GM19463 (cell line): ENCODE measurements around the gene PARD3B.

Source experiments
- ATAC-seq: cut with Tn5 transposase; IDR thresholded peaks from one replicate; pipeline ENCODE4 v1.9.1; 2021; ENCODE audit warnings: mild to moderate bottlenecking, moderate library complexity; ENCODE audit not compliant: unreplicated experiment

PARD3B gene

DNA sequence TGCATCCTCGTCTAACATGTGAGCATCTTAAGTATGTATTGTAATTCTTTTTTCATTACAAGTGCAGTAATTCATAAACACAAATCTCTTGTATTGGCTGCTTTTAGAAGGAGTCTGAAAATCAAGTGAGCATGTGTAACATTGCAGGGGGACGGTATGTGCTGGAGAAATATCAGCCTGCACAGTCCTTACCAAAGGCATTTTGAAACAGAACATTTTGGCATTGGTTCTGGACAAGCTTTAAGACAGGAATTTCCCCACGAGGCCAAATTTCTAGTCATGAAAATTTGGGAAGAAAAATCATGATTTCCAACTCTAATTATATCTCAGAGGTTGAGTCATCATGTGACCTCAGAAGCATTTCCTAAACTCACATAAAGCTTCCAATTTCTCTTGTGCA, 1112.3 kb downstream of the PARD3B start:
- ATAC-seq = no peak

DNA sequence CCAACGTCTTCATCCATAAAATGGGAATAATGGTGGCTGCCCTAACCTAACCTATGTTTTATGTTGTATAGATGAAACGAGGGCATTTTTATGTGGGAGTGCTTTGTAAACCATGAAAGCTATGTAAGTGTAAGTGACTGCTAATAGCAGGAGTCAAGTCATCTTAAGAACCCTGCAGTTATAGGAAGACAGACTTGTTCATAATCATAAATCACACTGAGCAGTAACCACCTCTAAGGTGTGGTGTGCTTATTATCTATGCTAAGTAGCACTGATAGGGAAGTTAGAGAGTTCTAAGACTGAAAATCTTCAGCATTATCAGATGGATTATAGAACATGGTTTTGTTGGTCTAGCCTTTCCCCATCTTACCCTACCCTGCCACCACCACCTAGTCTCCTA, 1112.8 kb downstream of the PARD3B start:
- no peak for ATAC-seq

DNA sequence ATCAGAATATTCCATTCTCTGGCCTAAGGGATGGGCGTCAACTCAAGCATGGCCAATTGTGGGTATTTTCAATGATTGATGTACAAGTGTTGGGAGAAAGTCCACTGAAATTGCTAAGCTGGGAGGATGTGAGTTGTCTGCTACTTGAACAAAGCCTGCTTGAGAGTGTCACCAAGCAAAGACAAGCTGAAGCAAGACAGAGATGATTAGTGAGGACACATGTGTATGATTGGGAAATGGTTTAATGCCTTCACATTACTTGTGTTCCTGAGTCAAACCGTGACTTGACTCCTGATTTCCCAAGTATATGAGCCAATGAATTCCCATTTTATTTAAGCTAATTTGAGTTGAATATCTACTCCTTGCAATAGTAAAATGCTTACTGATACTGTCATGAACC, 1113.3 kb downstream of the PARD3B start:
- no peak for ATAC-seq

DNA sequence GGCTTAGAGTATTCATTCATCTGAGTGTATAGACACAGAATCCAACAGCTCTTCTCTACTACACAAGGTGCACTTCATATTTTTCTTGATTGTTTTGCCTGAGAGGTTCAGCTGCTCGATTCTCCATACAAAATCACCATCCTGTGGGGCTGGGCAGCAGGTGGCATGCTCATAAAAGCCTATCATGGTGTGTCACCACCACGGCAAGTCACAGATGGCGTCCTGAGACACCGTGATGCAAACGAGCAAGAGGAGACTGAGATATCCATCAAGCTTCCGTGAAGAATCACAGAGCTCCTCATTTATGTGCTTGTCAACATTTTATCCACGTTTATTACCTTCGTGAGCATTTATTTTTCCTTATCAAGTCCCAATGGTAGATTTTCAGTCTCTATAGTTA, 1114.6 kb downstream of the PARD3B start:
- ATAC-seq = no peak

DNA sequence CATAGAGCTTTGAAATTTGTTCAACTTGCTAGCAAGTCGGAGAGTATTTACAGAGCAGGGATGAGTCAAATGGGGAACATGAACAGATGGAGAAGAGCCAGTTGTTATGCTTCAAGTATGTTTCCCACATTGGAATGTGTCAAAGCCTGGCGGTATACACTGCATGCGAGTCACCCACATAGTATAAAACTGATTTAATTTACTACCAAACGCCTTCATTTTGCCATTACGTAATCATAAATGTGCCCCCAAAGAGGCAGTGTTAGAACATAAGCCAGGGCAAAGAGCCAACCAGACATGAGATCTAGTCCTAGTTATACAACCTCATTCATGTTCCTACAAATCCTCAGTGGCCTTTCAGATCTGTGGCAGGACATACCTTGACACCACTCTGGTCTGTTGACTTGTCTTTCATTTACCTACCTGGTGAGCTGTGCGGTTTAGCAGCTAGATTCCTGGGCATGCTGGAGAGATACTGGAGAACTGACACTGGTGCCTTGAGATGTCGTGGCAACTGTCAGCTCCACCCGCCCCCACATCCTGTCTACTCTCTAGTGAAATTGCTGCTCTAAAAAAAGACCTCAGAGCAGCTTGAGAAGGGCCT, 1115.3 kb downstream of the PARD3B start:
- ATAC-seq = peak; percentile 61

DNA sequence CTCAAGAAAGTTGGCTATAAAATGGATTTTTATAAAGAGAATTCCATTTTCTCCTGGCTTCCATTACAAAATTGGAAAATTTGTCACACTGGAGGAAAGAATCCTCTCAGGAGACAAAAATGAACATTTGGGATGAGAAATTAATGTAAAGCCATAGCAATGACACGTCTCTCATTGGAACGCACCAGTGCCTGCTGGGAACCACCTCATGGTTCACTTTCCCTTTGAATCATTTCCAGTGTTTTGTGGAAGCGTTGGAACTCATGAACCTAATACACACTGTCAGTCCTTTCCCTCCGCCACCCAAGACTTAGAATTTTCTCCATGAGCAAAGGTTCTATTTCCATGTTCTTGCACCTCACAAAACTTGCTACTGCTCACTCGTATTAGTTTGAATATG, 1116.0 kb downstream of the PARD3B start:
- no peak for ATAC-seq

DNA sequence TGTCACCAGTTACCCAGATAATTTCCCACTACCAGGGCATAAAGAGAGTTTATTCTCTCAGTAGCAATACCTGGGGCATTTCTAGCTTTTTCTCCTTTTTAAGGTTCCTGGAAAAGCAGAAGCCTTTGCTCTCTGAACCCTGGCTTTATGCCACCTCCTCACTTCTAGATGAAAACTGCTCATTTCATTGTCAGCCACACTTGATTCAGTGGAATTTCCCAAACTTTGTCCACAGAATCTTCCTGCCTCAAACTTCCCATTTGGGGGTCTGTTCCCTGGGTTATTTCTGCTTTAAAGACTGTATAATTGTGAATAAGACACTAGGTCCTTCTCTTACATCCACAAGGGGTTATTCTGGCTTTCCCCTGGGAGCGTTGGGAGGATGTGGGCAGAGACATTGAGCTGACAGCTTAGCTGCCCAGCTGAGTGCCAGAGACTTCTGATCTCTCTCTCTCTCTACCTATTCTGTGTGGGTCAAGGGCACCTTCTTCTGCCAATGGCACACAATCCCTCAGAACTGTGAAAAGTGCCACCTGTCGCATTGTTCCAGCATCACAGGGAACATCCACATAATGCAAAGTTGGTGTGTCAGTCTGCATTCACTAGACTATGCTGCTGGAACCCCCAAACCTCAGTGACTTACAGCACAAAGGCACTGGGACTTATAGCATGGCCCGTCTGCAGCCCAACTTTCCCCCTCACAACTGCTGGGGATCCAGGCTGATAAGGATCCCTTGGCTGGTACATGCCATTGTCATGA, 1117.1 kb downstream of the PARD3B start:
- ATAC-seq = no peak

DNA sequence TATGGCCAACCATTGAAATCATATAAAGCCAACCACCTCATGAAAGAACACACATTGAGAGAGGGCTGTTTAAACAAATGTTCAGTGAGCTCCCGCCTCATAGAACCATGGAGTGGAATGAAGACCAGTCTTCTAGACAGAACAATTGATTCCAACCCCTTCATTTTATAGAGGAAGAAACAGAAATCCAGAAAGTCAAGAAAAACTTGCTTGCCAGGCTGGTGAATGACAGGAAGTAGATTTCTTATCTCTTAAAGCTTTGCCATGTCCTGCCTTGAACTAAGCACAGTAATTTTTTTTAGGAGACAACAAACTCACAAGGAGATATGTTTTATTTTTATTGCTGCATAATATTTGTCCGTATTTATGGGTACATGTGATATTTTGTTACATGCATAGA, 1120.5 kb downstream of the PARD3B start:
- ATAC-seq = no peak
